Hippocampal formation (tissue), 2 donors: ENCODE results near the gene ABLIM1.
"Not testable (repeated sequence)": the region's sequence is repeated elsewhere in the genome, so short reads cannot be mapped to it uniquely, and the experiment has no call there.

ENCODE experiments used
- DNase-seq, 2 donors: peaks; one replicate each; lab custom pipeline; 2025; lab: John Stamatoyannopoulos, UW

Gene ABLIM1

GRCh38 chr10:114658175-114658574 is at the start of gene ABLIM1:
TSS of gene ABLIM1 (minus strand) at chr10:114658275. CDS start at chr10:114658200, 75 bp downstream.
- DNase-seq, result no peak

GRCh38 chr10:114706458-114707055 is 48.5 kb upstream of the ABLIM1 start:
- DNase-seq, result no peak

- peak in 1 of 2 donors; percentile 19 for DNase-seq
These were observed 46.6 kb upstream of the ABLIM1 start for GRCh38 chr10:114704679-114705078.

GRCh38 chr10:114703377-114704107 is 45.5 kb upstream of the ABLIM1 start:
- no peak for DNase-seq

GRCh38 chr10:114698271-114699061 is 40.4 kb upstream of the ABLIM1 start:
- DNase-seq, result no peak

GRCh38 chr10:114697061-114697598 is 39.1 kb upstream of the ABLIM1 start:
- DNase-seq, result peak; percentile 10 to 13

GRCh38 chr10:114696301-114696700 is 38.2 kb upstream of the ABLIM1 start:
- DNase-seq, result not testable (repeated sequence)

- no peak for DNase-seq
These were observed 36.7 kb upstream of the ABLIM1 start for GRCh38 chr10:114694752-114695151.

- no peak for DNase-seq
These were observed 36.0 kb upstream of the ABLIM1 start for GRCh38 chr10:114694062-114694461.

GRCh38 chr10:114691442-114691941 is 33.4 kb upstream of the ABLIM1 start:
- DNase-seq, result no peak

- DNase-seq, result no peak
These were observed 30.7 kb upstream of the ABLIM1 start for GRCh38 chr10:114688786-114689185.

- DNase-seq, result no peak
These were observed 29.4 kb upstream of the ABLIM1 start for GRCh38 chr10:114687459-114687858.

GRCh38 chr10:114686013-114686412 is 27.9 kb upstream of the ABLIM1 start:
- DNase-seq, result no peak

- no peak for DNase-seq
These were observed 27.4 kb upstream of the ABLIM1 start for GRCh38 chr10:114685456-114685855.

- no peak for DNase-seq
These were observed 26.7 kb upstream of the ABLIM1 start for GRCh38 chr10:114684822-114685209.

- peak in 1 of 2 donors; percentile 50 for DNase-seq
These were observed 26.2 kb upstream of the ABLIM1 start for GRCh38 chr10:114684084-114684821.

GRCh38 chr10:114683593-114683992 is 25.5 kb upstream of the ABLIM1 start:
- no peak for DNase-seq

- no peak for DNase-seq
These were observed 25.1 kb upstream of the ABLIM1 start for GRCh38 chr10:114683162-114683561.

- peak in 1 of 2 donors; percentile 51 for DNase-seq
These were observed 24.5 kb upstream of the ABLIM1 start for GRCh38 chr10:114682532-114682931.

- DNase-seq, result no peak
These were observed 24.0 kb upstream of the ABLIM1 start for GRCh38 chr10:114682121-114682520.

- no peak for DNase-seq
These were observed 23.5 kb upstream of the ABLIM1 start for GRCh38 chr10:114681542-114681941.
